Measurements from ENCODE around the gene ARSA. TPM values are rescaled to one million over a fixed set of nuclear protein-coding genes. Genes with fewer than 3 reads are reported as not detected.
A peak's percentile ranks its signal among the peaks of the same experiment; 100 is the strongest.
"Not testable (repeated sequence)": the region's sequence is repeated elsewhere in the genome, so short reads cannot be mapped to it uniquely, and the experiment has no call there.

ARSA gene
- polyA plus RNA-seq, 10 donors, result 11.5 to 20.4 (median 15.0) TPM

- peak in 2 of 3 donors; percentile 41 to 43 for DNase-seq
Measured at GRCh38 chr22:50656122-50657070, 28.4 kb upstream of the ARSA start.

- not testable (repeated sequence) for DNase-seq
Measured at GRCh38 chr22:50654664-50655063, 26.7 kb upstream of the ARSA start.

- DNase-seq, result no peak
Measured at GRCh38 chr22:50653256-50653655, 25.3 kb upstream of the ARSA start.

- not testable (repeated sequence) for DNase-seq
Measured at GRCh38 chr22:50643821-50644101, 15.8 kb upstream of the ARSA start.

- DNase-seq, result not testable (repeated sequence)
Measured at GRCh38 chr22:50643021-50643820, 15.3 kb upstream of the ARSA start.

GRCh38 chr22:50641696-50642607 is 14.0 kb upstream of the ARSA start:
- DNase-seq, result peak in 2 of 3 donors; percentile 10 to 57

- DNase-seq, result peak in 1 of 3 donors; percentile 10
Measured at GRCh38 chr22:50640857-50641647, 13.1 kb upstream of the ARSA start.

GRCh38 chr22:50640296-50640695 is 12.3 kb upstream of the ARSA start:
- DNase-seq, result not testable (repeated sequence)

GRCh38 chr22:50635591-50635990 is 7.6 kb upstream of the ARSA start:
- DNase-seq, result no peak

GRCh38 chr22:50633771-50634170 is 5.8 kb upstream of the ARSA start:
- no peak for DNase-seq

- DNase-seq, result no peak
Measured at GRCh38 chr22:50633086-50633485, 5.1 kb upstream of the ARSA start.

GRCh38 chr22:50630376-50630775 is 2.4 kb upstream of the ARSA start:
- DNase-seq, result no peak

- no peak for DNase-seq
Measured at GRCh38 chr22:50628543-50629134, 687 bp upstream of the ARSA start.

- DNase-seq, result no peak
Measured at GRCh38 chr22:50626850-50627641, 906 bp downstream of the ARSA start.

- no peak for DNase-seq
Measured at GRCh38 chr22:50626314-50626849, 1.6 kb downstream of the ARSA start.

- no peak for DNase-seq
Measured at GRCh38 chr22:50625568-50626313, 2.2 kb downstream of the ARSA start.

GRCh38 chr22:50625131-50625567 is 2.8 kb downstream of the ARSA start:
- DNase-seq, result no peak

GRCh38 chr22:50624347-50625130 is 3.4 kb downstream of the ARSA start:
- no peak for DNase-seq
